ENCODE results near the gene FAM118A.

Gene FAM118A

DNA sequence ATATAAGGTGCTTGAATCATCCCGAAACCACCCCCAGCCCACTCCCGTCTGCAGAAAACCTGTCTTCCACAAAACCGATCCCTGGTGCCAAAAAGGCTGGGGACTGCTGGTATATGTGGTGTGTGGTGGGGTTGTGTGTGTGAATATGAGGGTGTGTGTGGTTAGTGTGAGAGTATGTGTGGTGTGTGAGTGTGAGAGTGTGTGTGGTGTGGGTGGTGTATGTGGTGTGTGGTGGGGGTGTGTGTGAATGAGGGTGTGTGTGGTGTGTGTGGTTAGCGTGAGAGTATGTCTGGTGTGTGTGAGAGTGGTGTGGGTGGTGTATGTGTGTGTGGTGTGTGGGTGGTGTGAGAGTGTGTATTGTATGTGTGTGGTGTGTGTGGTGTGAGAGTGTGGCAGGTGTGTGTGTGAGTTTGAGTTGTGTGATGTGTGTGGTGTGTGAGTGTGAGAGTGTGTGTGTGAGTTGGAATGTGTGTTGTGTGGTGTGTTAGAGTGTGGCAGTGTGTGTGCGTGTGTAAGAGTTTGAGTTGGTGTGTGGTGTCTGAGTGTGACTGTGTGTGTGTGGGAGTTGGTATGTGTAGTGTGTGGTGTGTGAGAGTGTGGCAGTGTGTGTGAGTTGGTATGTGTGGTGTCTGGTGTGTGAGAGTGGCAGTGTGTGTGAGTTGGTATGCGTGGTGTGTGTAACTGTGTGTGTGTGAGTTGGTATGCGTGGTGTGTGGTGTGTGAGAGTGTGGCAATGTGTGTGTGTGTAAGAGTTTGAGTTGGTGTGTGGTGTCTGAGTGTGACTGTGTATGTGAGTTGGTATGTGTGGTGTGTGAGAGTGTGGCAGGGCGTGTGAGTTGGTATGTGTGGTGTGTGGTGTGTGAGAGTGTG is 18.4 kb upstream of the FAM118A start:
- Histone ChIP-seq H3K36me3 (ENCODE audit: insufficient read depth, low read length) (no peaks in the 10 kb centered on the region), H3K27ac (ENCODE audit: low read depth, low read length, poor library complexity, severe bottlenecking) (no peak overlapping the region), H3K9me2 (ENCODE audit: low read depth, low read length) (no peaks in the 10 kb centered on the region), H3K4me3 (ENCODE audit: low read depth, low read length, poor library complexity, severe bottlenecking) (no peak overlapping the region), H3K9ac (ENCODE audit: low read length) (no peak overlapping the region), H2AFZ (ENCODE audit: low read length) (no peak overlapping the region), H3F3A (ENCODE audit: insufficient read depth, low read length) (no peaks in the 10 kb centered on the region), H3K79me2 (ENCODE audit: insufficient read depth, low read length) (no peaks in the 10 kb centered on the region), H3K4me1 (ENCODE audit: insufficient read depth, low read length, severe bottlenecking) (peaks cover 3% of the 10 kb centered on the region), H3K27me3 (ENCODE audit: insufficient read depth, low read length) (peaks cover 10% of the 10 kb centered on the region; the same call in 1 of the 2 replicates), H3K9me3 (ENCODE audit: low read length) (no peaks in the 10 kb centered on the region), H4K20me1 (ENCODE audit: insufficient read depth, low read length) (no peaks in the 10 kb centered on the region), H3K4me2 (ENCODE audit: low read length) (no peak overlapping the region)
- TF ChIP-seq, protein P1, sequence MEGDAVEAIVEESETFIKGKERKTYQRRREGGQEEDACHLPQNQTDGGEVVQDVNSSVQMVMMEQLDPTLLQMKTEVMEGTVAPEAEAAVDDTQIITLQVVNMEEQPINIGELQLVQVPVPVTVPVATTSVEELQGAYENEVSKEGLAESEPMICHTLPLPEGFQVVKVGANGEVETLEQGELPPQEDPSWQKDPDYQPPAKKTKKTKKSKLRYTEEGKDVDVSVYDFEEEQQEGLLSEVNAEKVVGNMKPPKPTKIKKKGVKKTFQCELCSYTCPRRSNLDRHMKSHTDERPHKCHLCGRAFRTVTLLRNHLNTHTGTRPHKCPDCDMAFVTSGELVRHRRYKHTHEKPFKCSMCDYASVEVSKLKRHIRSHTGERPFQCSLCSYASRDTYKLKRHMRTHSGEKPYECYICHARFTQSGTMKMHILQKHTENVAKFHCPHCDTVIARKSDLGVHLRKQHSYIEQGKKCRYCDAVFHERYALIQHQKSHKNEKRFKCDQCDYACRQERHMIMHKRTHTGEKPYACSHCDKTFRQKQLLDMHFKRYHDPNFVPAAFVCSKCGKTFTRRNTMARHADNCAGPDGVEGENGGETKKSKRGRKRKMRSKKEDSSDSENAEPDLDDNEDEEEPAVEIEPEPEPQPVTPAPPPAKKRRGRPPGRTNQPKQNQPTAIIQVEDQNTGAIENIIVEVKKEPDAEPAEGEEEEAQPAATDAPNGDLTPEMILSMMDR (IDR thresholded peaks at IDR 0.05; ENCODE audit: low read length), result no peak
- no peak for TF ChIP-seq EZH2 (IDR thresholded peaks at IDR 0.05; ENCODE audit: borderline replicate concordance, low read length)

DNA sequence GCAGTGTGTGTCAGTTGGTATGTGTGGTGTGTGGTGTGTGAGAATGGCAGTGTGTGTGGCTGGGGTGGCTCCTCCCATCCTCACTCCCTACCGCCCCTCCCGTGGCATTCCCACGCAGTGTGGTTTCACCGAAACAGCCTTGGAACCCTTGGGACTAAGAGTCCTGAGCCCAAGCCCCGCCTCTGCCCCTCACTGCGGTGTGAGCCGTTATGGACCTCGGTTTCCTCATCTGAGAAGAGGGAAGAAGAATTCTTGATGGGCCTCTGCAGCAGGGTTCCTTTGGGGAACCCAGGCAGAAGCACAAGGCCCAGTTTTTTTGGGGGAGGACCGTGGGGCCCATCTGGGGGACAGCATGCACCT is 17.8 kb upstream of the FAM118A start:
- no peak overlapping the region for H3K4me3 ChIP-seq (ENCODE audit: low read depth, low read length, poor library complexity, severe bottlenecking)
- peaks cover 6% of the 10 kb centered on the region for H3K4me1 ChIP-seq (ENCODE audit: insufficient read depth, low read length, severe bottlenecking)
- H3K27me3 ChIP-seq (ENCODE audit: insufficient read depth, low read length), result peaks cover 10% of the 10 kb centered on the region; the same call in 1 of the 2 replicates
- no peaks in the 10 kb centered on the region for H3K79me2 ChIP-seq (ENCODE audit: insufficient read depth, low read length)
- no peaks in the 10 kb centered on the region for H3K9me3 ChIP-seq (ENCODE audit: low read length)
- H3K9ac ChIP-seq (ENCODE audit: low read length), result no peak overlapping the region
- TF ChIP-seq EZH2 (IDR thresholded peaks at IDR 0.05; ENCODE audit: borderline replicate concordance, low read length), result no peak
- TF ChIP-seq, protein P1 (IDR thresholded peaks at IDR 0.05; ENCODE audit: low read length), result no peak
- no peak overlapping the region for H3K4me2 ChIP-seq (ENCODE audit: low read length)
- H3F3A ChIP-seq (ENCODE audit: insufficient read depth, low read length), result no peaks in the 10 kb centered on the region
- H3K36me3 ChIP-seq (ENCODE audit: insufficient read depth, low read length), result no peaks in the 10 kb centered on the region
- no peak overlapping the region for H2AFZ ChIP-seq (ENCODE audit: low read length)
- no peaks in the 10 kb centered on the region for H4K20me1 ChIP-seq (ENCODE audit: insufficient read depth, low read length)
- H3K27ac ChIP-seq (ENCODE audit: low read depth, low read length, poor library complexity, severe bottlenecking), result no peak overlapping the region
- no peaks in the 10 kb centered on the region for H3K9me2 ChIP-seq (ENCODE audit: low read depth, low read length)

DNA sequence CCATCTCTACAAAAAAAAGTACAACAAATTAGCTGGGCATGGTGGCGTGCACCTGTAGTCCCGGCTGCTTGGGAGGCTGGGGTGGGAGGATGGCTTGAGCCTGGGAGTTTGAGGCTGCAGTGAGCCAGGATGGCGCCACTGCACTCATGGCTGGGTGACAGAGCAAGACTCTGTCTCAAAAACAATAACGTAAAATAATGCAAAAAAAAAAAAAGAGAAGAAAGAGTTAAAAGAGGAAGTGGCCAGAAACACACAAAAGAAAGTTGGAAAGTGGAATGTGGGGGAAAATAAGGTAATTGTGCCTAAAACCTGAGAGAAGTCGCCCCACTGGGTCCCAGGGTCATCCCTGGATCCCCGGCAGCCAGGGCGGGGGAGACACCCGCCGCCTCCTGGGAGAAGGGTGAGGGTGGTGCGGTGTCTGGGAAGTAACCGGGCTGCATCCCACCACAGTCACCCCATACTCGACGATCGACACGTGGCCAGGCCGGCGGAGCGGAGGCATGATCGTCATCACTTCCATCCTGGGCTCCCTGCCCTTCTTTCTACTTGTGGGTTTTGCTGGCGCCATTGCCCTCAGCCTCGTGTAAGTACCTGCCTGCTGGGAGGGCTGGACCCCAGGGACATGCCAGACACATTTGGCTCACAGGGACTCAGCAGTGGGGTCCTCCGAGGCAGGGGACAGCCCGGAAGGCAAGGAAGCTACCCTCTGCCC is 16.8 kb upstream of the FAM118A start:
- Histone ChIP-seq H3K27ac (ENCODE audit: low read depth, low read length, poor library complexity, severe bottlenecking) (no peak overlapping the region), H3K79me2 (ENCODE audit: insufficient read depth, low read length) (no peaks in the 10 kb centered on the region), H2AFZ (ENCODE audit: low read length) (no peak overlapping the region), H3K36me3 (ENCODE audit: insufficient read depth, low read length) (no peaks in the 10 kb centered on the region), H3K9me3 (ENCODE audit: low read length) (no peaks in the 10 kb centered on the region), H3F3A (ENCODE audit: insufficient read depth, low read length) (no peaks in the 10 kb centered on the region), H4K20me1 (ENCODE audit: insufficient read depth, low read length) (no peaks in the 10 kb centered on the region), H3K27me3 (ENCODE audit: insufficient read depth, low read length) (peaks cover 10% of the 10 kb centered on the region; the same call in 1 of the 2 replicates), H3K9me2 (ENCODE audit: low read depth, low read length) (no peaks in the 10 kb centered on the region), H3K4me3 (ENCODE audit: low read depth, low read length, poor library complexity, severe bottlenecking) (no peak overlapping the region), H3K4me2 (ENCODE audit: low read length) (no peak overlapping the region), H3K4me1 (ENCODE audit: insufficient read depth, low read length, severe bottlenecking) (peaks cover 3% of the 10 kb centered on the region), H3K9ac (ENCODE audit: low read length) (no peak overlapping the region)
- no peak for TF ChIP-seq EZH2 (IDR thresholded peaks at IDR 0.05; ENCODE audit: borderline replicate concordance, low read length)
- TF ChIP-seq, protein P1 (IDR thresholded peaks at IDR 0.05; ENCODE audit: low read length), result no peak
